Measurements from ENCODE around the gene ASIC4.

The ASIC4 gene

GRCh38 chr2:219484343-219485200 lies 29.7 kb upstream of the ASIC4 start:
- Histone ChIP-seq H3K9ac (ENCODE audit: low read length) (no peak overlapping the region), H3K27ac (ENCODE audit: low read depth, low read length) (peak overlapping the region; percentile 62), H3K27me3 (ENCODE audit: control insufficient read depth, insufficient read depth, low read length) (peaks cover 10% of the 10 kb centered on the region), H3K4me1 (ENCODE audit: control insufficient read depth, insufficient read depth, low read length) (peaks cover 4% of the 10 kb centered on the region), H3K4me3 (ENCODE audit: low read length) (peak overlapping the region; percentile 15), H3K36me3 (ENCODE audit: control insufficient read depth, insufficient read depth, low read length) (peaks cover 16% of the 10 kb centered on the region)

- peaks cover 10% of the 10 kb centered on the region for H3K36me3 ChIP-seq (ENCODE audit: control insufficient read depth, insufficient read depth, low read length)
- H3K9ac ChIP-seq (ENCODE audit: low read length), result no peak overlapping the region
- H3K27ac ChIP-seq (ENCODE audit: low read depth, low read length), result peak overlapping the region; percentile 62
- peaks cover 10% of the 10 kb centered on the region for H3K27me3 ChIP-seq (ENCODE audit: control insufficient read depth, insufficient read depth, low read length)
- no peak overlapping the region for H3K4me3 ChIP-seq (ENCODE audit: low read length)
- H3K4me1 ChIP-seq (ENCODE audit: control insufficient read depth, insufficient read depth, low read length), result peaks cover 4% of the 10 kb centered on the region
Measured at GRCh38 chr2:219485201-219485580, 29.1 kb upstream of the ASIC4 start.

- Histone ChIP-seq H3K4me3 (ENCODE audit: low read length) (no peak overlapping the region), H3K27ac (ENCODE audit: low read depth, low read length) (no peak overlapping the region), H3K27me3 (ENCODE audit: control insufficient read depth, insufficient read depth, low read length) (peaks cover 10% of the 10 kb centered on the region), H3K4me1 (ENCODE audit: control insufficient read depth, insufficient read depth, low read length) (peaks cover 4% of the 10 kb centered on the region), H3K9ac (ENCODE audit: low read length) (no peak overlapping the region), H3K36me3 (ENCODE audit: control insufficient read depth, insufficient read depth, low read length) (peaks cover 2% of the 10 kb centered on the region)
Measured at GRCh38 chr2:219486380-219486959, 27.8 kb upstream of the ASIC4 start.

- Histone ChIP-seq H3K36me3 (ENCODE audit: control insufficient read depth, insufficient read depth, low read length) (no peaks in the 10 kb centered on the region), H3K27me3 (ENCODE audit: control insufficient read depth, insufficient read depth, low read length) (peaks cover 8% of the 10 kb centered on the region), H3K9ac (ENCODE audit: low read length) (no peak overlapping the region), H3K4me1 (ENCODE audit: control insufficient read depth, insufficient read depth, low read length) (no peaks in the 10 kb centered on the region), H3K27ac (ENCODE audit: low read depth, low read length) (no peak overlapping the region), H3K4me3 (ENCODE audit: low read length) (no peak overlapping the region)
Measured at GRCh38 chr2:219488149-219488843, 26.0 kb upstream of the ASIC4 start.

- Histone ChIP-seq H3K27me3 (ENCODE audit: control insufficient read depth, insufficient read depth, low read length) (peaks cover 7% of the 10 kb centered on the region), H3K36me3 (ENCODE audit: control insufficient read depth, insufficient read depth, low read length) (no peaks in the 10 kb centered on the region), H3K27ac (ENCODE audit: low read depth, low read length) (no peak overlapping the region)
Measured at GRCh38 chr2:219488844-219489194, 25.5 kb upstream of the ASIC4 start.

GRCh38 chr2:219489315-219489714 lies 25.0 kb upstream of the ASIC4 start:
- no peaks in the 10 kb centered on the region for H3K36me3 ChIP-seq (ENCODE audit: control insufficient read depth, insufficient read depth, low read length)
- H3K27ac ChIP-seq (ENCODE audit: low read depth, low read length), result no peak overlapping the region
- peaks cover 7% of the 10 kb centered on the region for H3K27me3 ChIP-seq (ENCODE audit: control insufficient read depth, insufficient read depth, low read length)
- no peaks in the 10 kb centered on the region for H3K4me1 ChIP-seq (ENCODE audit: control insufficient read depth, insufficient read depth, low read length)
- no peak overlapping the region for H3K9ac ChIP-seq (ENCODE audit: low read length)
- no peak overlapping the region for H3K4me3 ChIP-seq (ENCODE audit: low read length)

More at GRCh38 chr2:219488844-219489194, 25.5 kb upstream of the ASIC4 start:
- H3K4me3 ChIP-seq (ENCODE audit: low read length), result no peak overlapping the region
- no peak overlapping the region for H3K9ac ChIP-seq (ENCODE audit: low read length)
- no peaks in the 10 kb centered on the region for H3K4me1 ChIP-seq (ENCODE audit: control insufficient read depth, insufficient read depth, low read length)

GRCh38 chr2:219490186-219490585 lies 24.1 kb upstream of the ASIC4 start:
- Histone ChIP-seq H3K9ac (ENCODE audit: low read length) (no peak overlapping the region), H3K27me3 (ENCODE audit: control insufficient read depth, insufficient read depth, low read length) (peaks cover 10% of the 10 kb centered on the region), H3K4me3 (ENCODE audit: low read length) (no peak overlapping the region), H3K4me1 (ENCODE audit: control insufficient read depth, insufficient read depth, low read length) (no peaks in the 10 kb centered on the region), H3K27ac (ENCODE audit: low read depth, low read length) (no peak overlapping the region), H3K36me3 (ENCODE audit: control insufficient read depth, insufficient read depth, low read length) (no peaks in the 10 kb centered on the region)

- Histone ChIP-seq H3K27ac (ENCODE audit: low read depth, low read length) (no peak overlapping the region), H3K36me3 (ENCODE audit: control insufficient read depth, insufficient read depth, low read length) (no peaks in the 10 kb centered on the region), H3K9ac (ENCODE audit: low read length) (no peak overlapping the region), H3K4me1 (ENCODE audit: control insufficient read depth, insufficient read depth, low read length) (peaks cover 3% of the 10 kb centered on the region), H3K27me3 (ENCODE audit: control insufficient read depth, insufficient read depth, low read length) (peaks cover 10% of the 10 kb centered on the region), H3K4me3 (ENCODE audit: low read length) (no peak overlapping the region)
Measured at GRCh38 chr2:219490600-219491130, 23.6 kb upstream of the ASIC4 start.

GRCh38 chr2:219491278-219491963 lies 22.9 kb upstream of the ASIC4 start:
- H3K4me1 ChIP-seq (ENCODE audit: control insufficient read depth, insufficient read depth, low read length), result peaks cover 6% of the 10 kb centered on the region
- peaks cover 12% of the 10 kb centered on the region for H3K27me3 ChIP-seq (ENCODE audit: control insufficient read depth, insufficient read depth, low read length)
- no peaks in the 10 kb centered on the region for H3K36me3 ChIP-seq (ENCODE audit: control insufficient read depth, insufficient read depth, low read length)
- H3K27ac ChIP-seq (ENCODE audit: low read depth, low read length), result no peak overlapping the region
- H3K4me3 ChIP-seq (ENCODE audit: low read length), result no peak overlapping the region
- no peak overlapping the region for H3K9ac ChIP-seq (ENCODE audit: low read length)

GRCh38 chr2:219492575-219492974 lies 21.7 kb upstream of the ASIC4 start:
- Histone ChIP-seq H3K36me3 (ENCODE audit: control insufficient read depth, insufficient read depth, low read length) (no peaks in the 10 kb centered on the region), H3K4me3 (ENCODE audit: low read length) (no peak overlapping the region), H3K27me3 (ENCODE audit: control insufficient read depth, insufficient read depth, low read length) (peaks cover 16% of the 10 kb centered on the region), H3K27ac (ENCODE audit: low read depth, low read length) (no peak overlapping the region), H3K9ac (ENCODE audit: low read length) (no peak overlapping the region), H3K4me1 (ENCODE audit: control insufficient read depth, insufficient read depth, low read length) (peaks cover 10% of the 10 kb centered on the region)

- Histone ChIP-seq H3K27me3 (ENCODE audit: control insufficient read depth, insufficient read depth, low read length) (peaks cover 17% of the 10 kb centered on the region), H3K4me1 (ENCODE audit: control insufficient read depth, insufficient read depth, low read length) (peaks cover 10% of the 10 kb centered on the region), H3K27ac (ENCODE audit: low read depth, low read length) (no peak overlapping the region), H3K4me3 (ENCODE audit: low read length) (no peak overlapping the region), H3K9ac (ENCODE audit: low read length) (no peak overlapping the region), H3K36me3 (ENCODE audit: control insufficient read depth, insufficient read depth, low read length) (no peaks in the 10 kb centered on the region)
Measured at GRCh38 chr2:219493086-219493485, 21.2 kb upstream of the ASIC4 start.

GRCh38 chr2:219494952-219495530 lies 19.2 kb upstream of the ASIC4 start:
- peak overlapping the region; percentile 91 for H3K27ac ChIP-seq (ENCODE audit: low read depth, low read length)
- peaks cover 17% of the 10 kb centered on the region for H3K27me3 ChIP-seq (ENCODE audit: control insufficient read depth, insufficient read depth, low read length)
- no peak overlapping the region for H3K4me3 ChIP-seq (ENCODE audit: low read length)
- no peak overlapping the region for H3K9ac ChIP-seq (ENCODE audit: low read length)
- peaks cover 12% of the 10 kb centered on the region for H3K4me1 ChIP-seq (ENCODE audit: control insufficient read depth, insufficient read depth, low read length)
- H3K36me3 ChIP-seq (ENCODE audit: control insufficient read depth, insufficient read depth, low read length), result no peaks in the 10 kb centered on the region

Data from rectal smooth muscle tissue (tissue), 1 donor.